OCI-LY1 (cell line): ENCODE data around the gene RAB14.
A peak's percentile ranks its signal among the peaks of the same experiment; 100 is the strongest.

Source experiments
- H2AFZ ChIP-seq: fragments of 200-600 bp; sonication (generic), shearing (Covaris generic); 2 replicates; pipeline ENCODE4 v1.6.0; 2014; ENCODE audit warnings: antibody characterized with exemption, mild to moderate bottlenecking, low read length
- H3F3A ChIP-seq: fragments of 200-600 bp; sonication (generic), shearing (Covaris generic); 2 replicates; pipeline ENCODE4 v1.6.0; 2014; ENCODE audit warnings: mild to moderate bottlenecking, antibody characterized with exemption, low read length, moderate library complexity; ENCODE audit not compliant: insufficient read depth
- H3K27ac ChIP-seq: fragments of 200-600 bp; sonication (generic); 2 replicates; pipeline ENCODE4 v1.5.1; 2014; ENCODE audit warnings: low read length, mixed run types, mild to moderate bottlenecking, low read depth; ENCODE audit not compliant: poor library complexity, severe bottlenecking
- H3K27me3 ChIP-seq: fragments of 200-600 bp; sonication (generic); 2 replicates; pipeline ENCODE4 v1.6.0; 2014; ENCODE audit warnings: antibody characterized with exemption, mild to moderate bottlenecking, low read length, moderate library complexity; ENCODE audit not compliant: insufficient read depth
- H3K36me3 ChIP-seq: fragments of 200-600 bp; sonication (generic); 2 replicates; pipeline ENCODE4 v1.6.1; 2014; ENCODE audit warnings: mild to moderate bottlenecking, antibody characterized with exemption, low read length, moderate library complexity, mixed read lengths; ENCODE audit not compliant: insufficient read depth
- H3K4me1 ChIP-seq: fragments of 200-600 bp; sonication (generic); 2 replicates; pipeline ENCODE4 v1.5.1; 2014; ENCODE audit warnings: mild to moderate bottlenecking, low read length, moderate library complexity; ENCODE audit not compliant: insufficient read depth, severe bottlenecking
- H3K4me2 ChIP-seq: fragments of 200-600 bp; sonication (generic), shearing (Covaris generic); 2 replicates; pipeline ENCODE4 v1.6.1; 2014; ENCODE audit warnings: low read length
- H3K4me3 ChIP-seq: fragments of 200-600 bp; sonication (generic); 2 replicates; pipeline ENCODE4 v1.5.1; 2014; ENCODE audit warnings: low read length, low read depth, mild to moderate bottlenecking, mixed read lengths; ENCODE audit not compliant: poor library complexity, severe bottlenecking
- H3K79me2 ChIP-seq: fragments of 200-600 bp; shearing (Covaris generic); 2 replicates; pipeline ENCODE4 v1.6.1; 2016; ENCODE audit warnings: mixed run types, low read length, mixed read lengths; ENCODE audit not compliant: insufficient read depth
- H3K9ac ChIP-seq: fragments of 200-600 bp; sonication (generic), shearing (Covaris generic); 2 replicates; pipeline ENCODE4 v1.6.1; 2014; ENCODE audit warnings: mild to moderate bottlenecking, low read length, mixed read lengths
- H3K9me2 ChIP-seq: fragments of 200-600 bp; sonication (generic), shearing (Covaris generic); 2 replicates; pipeline ENCODE4 v1.6.1; 2014; ENCODE audit warnings: low read depth, mild to moderate bottlenecking, low read length, mixed read lengths
- H3K9me3 ChIP-seq: fragments of 200-600 bp; shearing (Covaris generic); 2 replicates; pipeline ENCODE4 v1.6.1; 2014; ENCODE audit warnings: low read length, mixed read lengths
- H4K20me1 ChIP-seq: fragments of 200-600 bp; sonication (generic), shearing (Covaris generic); 2 replicates; pipeline ENCODE4 v1.6.0; 2016; ENCODE audit warnings: mild to moderate bottlenecking, low read length; ENCODE audit not compliant: insufficient read depth
- EZH2 ChIP-seq: fragments of 200-600 bp; sonication (generic), shearing (Covaris generic); IDR thresholded peaks from 2 replicates; pipeline ENCODE4 v1.8.0; 2017; ENCODE audit warnings: borderline replicate concordance, mixed run types, mild to moderate bottlenecking, antibody characterized with exemption, low read length, moderate library complexity, mixed read lengths
- TF ChIP-seq, protein P1 (sequence below): fragments of 200-600 bp; sonication (generic), shearing (Covaris generic); IDR thresholded peaks from 2 replicates; pipeline ENCODE4 v1.5.1; 2017; ENCODE audit warnings: mild to moderate bottlenecking, antibody characterized with exemption, low read length, moderate library complexity, mixed read lengths

The RAB14 gene

DNA sequence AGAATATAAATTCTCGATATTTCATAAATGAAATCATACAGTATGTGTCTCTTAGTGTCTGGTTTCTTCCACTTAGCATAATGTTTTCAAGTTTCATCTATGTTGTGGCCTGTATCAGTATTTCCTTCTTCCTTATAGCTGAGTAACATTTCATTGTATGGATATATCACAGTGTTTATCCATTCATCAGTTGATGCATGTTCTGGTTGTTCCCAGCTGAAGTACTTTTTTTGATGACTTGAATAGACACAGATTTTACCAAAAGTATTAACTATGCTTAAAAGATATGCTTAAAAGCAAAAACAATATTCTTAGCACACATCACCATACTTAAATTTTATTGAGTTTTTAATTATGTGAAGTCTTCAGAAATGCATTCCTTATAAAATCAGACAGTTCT lies 12.7 kb downstream of the RAB14 start:
- Histone ChIP-seq H4K20me1 (0 out of 2 replicates have a peak, but pooled peaks cover 2% of the 10 kb centered on the region), H3F3A (no peaks in the 10 kb centered on the region), H3K36me3 (peaks cover 40% of the 10 kb centered on the region; the same call in 1 of the 2 replicates), H3K4me1 (peaks cover 88% of the 10 kb centered on the region), H3K9me3 (no peaks in the 10 kb centered on the region), H3K4me2 (no peak overlapping the region), H3K79me2 (peaks cover 69% of the 10 kb centered on the region), H3K9me2 (no peaks in the 10 kb centered on the region), H3K9ac (no peak overlapping the region), H3K27me3 (no peaks in the 10 kb centered on the region), H3K27ac (no peak overlapping the region), H3K4me3 (no peak overlapping the region), H2AFZ (no peak overlapping the region)
- TF ChIP-seq, protein P1, sequence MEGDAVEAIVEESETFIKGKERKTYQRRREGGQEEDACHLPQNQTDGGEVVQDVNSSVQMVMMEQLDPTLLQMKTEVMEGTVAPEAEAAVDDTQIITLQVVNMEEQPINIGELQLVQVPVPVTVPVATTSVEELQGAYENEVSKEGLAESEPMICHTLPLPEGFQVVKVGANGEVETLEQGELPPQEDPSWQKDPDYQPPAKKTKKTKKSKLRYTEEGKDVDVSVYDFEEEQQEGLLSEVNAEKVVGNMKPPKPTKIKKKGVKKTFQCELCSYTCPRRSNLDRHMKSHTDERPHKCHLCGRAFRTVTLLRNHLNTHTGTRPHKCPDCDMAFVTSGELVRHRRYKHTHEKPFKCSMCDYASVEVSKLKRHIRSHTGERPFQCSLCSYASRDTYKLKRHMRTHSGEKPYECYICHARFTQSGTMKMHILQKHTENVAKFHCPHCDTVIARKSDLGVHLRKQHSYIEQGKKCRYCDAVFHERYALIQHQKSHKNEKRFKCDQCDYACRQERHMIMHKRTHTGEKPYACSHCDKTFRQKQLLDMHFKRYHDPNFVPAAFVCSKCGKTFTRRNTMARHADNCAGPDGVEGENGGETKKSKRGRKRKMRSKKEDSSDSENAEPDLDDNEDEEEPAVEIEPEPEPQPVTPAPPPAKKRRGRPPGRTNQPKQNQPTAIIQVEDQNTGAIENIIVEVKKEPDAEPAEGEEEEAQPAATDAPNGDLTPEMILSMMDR = no peak
- TF ChIP-seq EZH2 = no peak

- 0 out of 2 replicates have a peak, but pooled peaks cover 2% of the 10 kb centered on the region for H4K20me1 ChIP-seq
- no peak overlapping the region for H2AFZ ChIP-seq
- no peaks in the 10 kb centered on the region for H3F3A ChIP-seq
- H3K4me1 ChIP-seq = peaks cover 88% of the 10 kb centered on the region
- peaks cover 51% of the 10 kb centered on the region; the same call in 1 of the 2 replicates for H3K36me3 ChIP-seq
- no peak overlapping the region for H3K4me2 ChIP-seq
- H3K27ac ChIP-seq = no peak overlapping the region
- no peaks in the 10 kb centered on the region for H3K27me3 ChIP-seq
- peaks cover 57% of the 10 kb centered on the region for H3K79me2 ChIP-seq
- TF ChIP-seq EZH2 = no peak
- TF ChIP-seq, protein P1 = no peak
- no peak overlapping the region for H3K4me3 ChIP-seq
- H3K9ac ChIP-seq = no peak overlapping the region
- H3K9me2 ChIP-seq = no peaks in the 10 kb centered on the region
- H3K9me3 ChIP-seq = no peaks in the 10 kb centered on the region
Observed at GRCh38 chr9:121187636-121188305, 13.9 kb downstream of the RAB14 start.

- TF ChIP-seq, protein P1 = no peak
- TF ChIP-seq EZH2 = no peak
- no peaks in the 10 kb centered on the region for H3K27me3 ChIP-seq
- no peaks in the 10 kb centered on the region for H3K9me3 ChIP-seq
- no peak overlapping the region for H2AFZ ChIP-seq
- peaks cover 76% of the 10 kb centered on the region for H3K4me1 ChIP-seq
- peak overlapping the region; percentile 9; the same call in 1 of the 2 replicates for H3K9ac ChIP-seq
- H3K27ac ChIP-seq = peak overlapping the region; percentile 64
- peaks cover 64% of the 10 kb centered on the region for H3K36me3 ChIP-seq
- H3K4me2 ChIP-seq = peak overlapping the region; percentile 24; the same call in 1 of the 2 replicates
- no peaks in the 10 kb centered on the region for H3K9me2 ChIP-seq
- H3F3A ChIP-seq = no peaks in the 10 kb centered on the region
- no peaks in the 10 kb centered on the region for H4K20me1 ChIP-seq
- H3K4me3 ChIP-seq = no peak overlapping the region
- H3K79me2 ChIP-seq = peaks cover 38% of the 10 kb centered on the region
Observed at GRCh38 chr9:121185774-121186403, 15.8 kb downstream of the RAB14 start.
